ENCODE measurements around the gene DEPDC5.

DNA sequence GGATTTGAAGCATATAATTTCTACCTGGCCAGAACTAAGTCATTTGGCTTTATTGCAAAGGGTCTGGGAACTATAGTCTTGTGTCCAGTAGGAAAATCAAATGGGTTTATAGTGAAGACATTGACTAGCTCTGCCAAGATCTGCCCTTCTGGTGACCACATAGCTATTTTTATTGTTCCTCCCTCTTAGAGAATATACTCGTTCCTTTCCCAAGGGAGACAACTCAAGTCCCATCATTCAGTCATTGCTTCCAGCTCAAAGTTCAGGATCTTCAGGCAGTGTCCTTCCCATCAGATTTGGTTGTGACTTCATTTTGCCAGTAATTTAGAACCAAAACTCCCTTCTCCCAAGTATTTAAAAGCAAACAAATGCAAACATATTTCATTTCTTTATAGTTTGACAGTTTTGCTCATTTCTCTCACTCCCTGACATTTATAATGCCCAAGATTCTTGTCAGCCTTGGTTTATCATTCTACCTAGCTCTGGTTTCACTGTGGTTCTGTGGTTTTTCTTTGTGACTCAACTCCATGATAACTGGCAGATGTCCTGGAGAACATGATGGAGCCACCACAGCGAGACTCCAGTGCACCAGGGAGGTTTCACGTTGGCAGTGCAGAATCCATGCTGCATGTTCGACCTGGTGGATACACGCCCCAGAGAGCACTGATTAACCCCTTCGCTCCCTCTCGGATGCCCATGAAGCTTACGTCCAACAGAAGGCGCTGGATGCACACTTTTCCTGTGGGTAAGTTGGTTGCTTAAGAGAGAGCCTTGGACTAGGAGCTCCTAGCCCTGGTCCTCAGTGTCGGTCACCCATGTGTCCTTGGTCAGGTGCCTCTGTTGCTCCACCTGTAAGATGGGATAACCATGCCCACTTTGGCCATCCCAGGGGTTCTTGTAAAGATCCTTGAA, 64.9 kb downstream of the DEPDC5 start:
- TF ChIP-seq, protein P1, sequence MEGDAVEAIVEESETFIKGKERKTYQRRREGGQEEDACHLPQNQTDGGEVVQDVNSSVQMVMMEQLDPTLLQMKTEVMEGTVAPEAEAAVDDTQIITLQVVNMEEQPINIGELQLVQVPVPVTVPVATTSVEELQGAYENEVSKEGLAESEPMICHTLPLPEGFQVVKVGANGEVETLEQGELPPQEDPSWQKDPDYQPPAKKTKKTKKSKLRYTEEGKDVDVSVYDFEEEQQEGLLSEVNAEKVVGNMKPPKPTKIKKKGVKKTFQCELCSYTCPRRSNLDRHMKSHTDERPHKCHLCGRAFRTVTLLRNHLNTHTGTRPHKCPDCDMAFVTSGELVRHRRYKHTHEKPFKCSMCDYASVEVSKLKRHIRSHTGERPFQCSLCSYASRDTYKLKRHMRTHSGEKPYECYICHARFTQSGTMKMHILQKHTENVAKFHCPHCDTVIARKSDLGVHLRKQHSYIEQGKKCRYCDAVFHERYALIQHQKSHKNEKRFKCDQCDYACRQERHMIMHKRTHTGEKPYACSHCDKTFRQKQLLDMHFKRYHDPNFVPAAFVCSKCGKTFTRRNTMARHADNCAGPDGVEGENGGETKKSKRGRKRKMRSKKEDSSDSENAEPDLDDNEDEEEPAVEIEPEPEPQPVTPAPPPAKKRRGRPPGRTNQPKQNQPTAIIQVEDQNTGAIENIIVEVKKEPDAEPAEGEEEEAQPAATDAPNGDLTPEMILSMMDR (IDR thresholded peaks at IDR 0.05), result no peak
- no peak for TF ChIP-seq POLR2A (IDR thresholded peaks at IDR 0.05)
